GM19395 (cell line): Measurements from ENCODE around the gene NFIC.
"Not testable (repeated sequence)": the region's sequence is repeated elsewhere in the genome, so short reads cannot be mapped to it uniquely, and the experiment has no call there.

ENCODE experiments used
- ATAC-seq: cut with Tn5 transposase; IDR thresholded peaks from one replicate; pipeline ENCODE4 v1.9.1; 2021; ENCODE audit warnings: mild to moderate bottlenecking, moderate library complexity; ENCODE audit not compliant: unreplicated experiment

NFIC gene

DNA sequence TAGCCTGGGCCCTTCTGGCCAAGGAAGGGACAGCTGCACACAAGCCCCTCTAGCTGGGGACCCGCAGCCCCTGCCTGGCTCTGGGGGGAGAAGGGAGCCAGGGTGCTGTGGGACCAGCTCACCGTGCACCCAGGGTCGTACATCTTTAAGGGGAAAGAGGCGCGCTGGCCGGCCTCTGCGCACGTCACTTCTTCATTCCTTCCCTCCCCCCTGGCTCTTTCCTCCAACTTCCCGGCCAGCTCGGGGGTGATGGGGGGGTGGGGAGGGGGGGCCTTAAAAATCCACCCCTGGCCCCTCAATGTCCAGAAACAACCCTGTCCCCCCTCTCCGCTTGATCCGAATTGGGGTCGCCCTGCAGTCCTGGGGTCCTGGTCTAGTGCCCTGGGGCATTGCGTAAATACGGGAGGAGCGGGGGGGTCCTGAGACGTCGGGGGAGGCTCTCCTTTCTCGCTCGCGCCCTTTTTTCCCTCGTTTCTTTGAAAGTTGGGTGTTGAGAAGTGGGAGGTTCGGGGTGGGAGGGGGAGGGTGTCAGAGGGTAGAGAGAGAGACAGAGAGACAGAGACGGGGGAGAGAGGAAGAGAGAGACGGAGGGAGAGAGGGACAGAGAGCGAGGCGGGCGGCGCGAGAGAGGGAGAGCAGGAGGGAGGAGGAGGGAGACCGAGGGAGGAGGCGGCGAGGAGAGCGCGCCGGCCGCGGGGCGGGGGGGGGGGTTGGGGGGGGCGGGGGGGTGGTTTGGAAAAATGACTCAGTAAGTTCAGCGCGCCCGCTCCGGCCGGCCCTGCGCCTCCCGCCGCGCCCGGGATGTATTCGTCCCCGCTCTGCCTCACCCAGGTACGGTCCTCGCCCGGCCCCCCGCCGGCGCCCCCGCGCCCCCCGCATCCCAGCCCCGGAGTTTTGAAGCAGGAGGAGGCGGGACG is at the start of gene NFIC:
Gene NFIC (plus strand): TSS at position 748 of the 917 bp plus-strand sequence. CDS start 54 bp downstream, at position 802.
- no peak for ATAC-seq

DNA sequence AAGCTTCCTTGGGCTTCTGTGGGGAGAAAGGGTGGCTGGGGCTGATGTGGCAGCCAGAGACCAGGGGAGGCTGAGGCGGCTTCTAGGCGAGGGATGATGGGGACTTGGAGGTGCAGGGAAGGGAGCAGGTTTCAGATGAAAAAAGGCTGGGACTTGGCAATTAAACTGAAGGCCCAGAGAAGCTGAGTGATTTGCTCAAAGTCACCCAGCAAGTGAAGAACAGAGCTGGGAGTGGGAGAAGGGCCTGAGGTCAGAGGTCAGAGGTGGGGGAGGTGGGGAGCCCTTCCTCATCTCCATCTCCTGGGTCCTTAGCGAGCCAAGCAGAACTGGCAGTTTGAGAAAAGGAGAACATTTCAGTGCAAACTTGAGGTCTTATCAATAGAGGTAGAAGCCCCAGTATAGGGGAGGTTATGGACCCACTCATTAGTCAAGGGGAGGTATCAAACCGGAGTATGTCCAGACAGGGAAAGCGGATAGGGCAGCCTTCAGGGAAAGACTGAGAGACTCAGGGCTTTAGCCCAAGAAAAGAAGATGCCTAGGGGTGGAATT is 49.6 kb upstream of the NFIC start:
- ATAC-seq = no peak

DNA sequence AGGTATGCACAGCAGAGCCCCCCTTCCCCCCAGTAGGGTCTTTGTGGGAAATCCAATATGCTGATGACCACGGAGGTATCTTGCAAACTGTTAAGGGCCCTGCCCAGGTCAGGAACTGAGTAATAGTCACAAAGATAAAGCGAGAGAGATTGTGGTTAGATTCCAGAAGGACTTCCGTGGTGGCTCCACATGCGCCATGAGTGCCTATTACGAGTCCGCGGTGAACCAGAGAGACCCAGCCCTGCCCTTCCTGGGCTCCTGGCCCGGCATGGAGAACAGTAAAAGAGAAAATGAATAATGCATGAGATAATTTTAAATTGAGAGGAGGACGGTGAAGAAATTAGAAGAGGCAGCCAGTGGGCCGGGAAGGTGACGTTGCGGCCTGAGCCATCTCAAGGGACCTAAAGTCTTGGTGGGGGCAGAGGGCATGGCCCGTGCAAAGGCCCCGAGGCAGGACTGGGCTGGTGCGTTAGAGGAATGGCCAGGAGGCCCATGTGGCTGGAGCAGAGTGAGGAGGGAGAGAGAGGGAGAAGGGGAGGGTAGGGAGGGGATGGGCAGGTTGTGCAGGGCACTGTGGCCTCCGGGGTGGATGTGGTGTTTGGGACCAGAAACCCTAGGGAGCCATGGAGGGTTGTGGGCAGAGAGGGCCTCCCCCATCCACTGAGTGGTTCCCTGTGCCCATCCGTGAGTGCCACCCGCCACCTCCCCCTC is 46.6 kb upstream of the NFIC start:
- ATAC-seq = no peak

DNA sequence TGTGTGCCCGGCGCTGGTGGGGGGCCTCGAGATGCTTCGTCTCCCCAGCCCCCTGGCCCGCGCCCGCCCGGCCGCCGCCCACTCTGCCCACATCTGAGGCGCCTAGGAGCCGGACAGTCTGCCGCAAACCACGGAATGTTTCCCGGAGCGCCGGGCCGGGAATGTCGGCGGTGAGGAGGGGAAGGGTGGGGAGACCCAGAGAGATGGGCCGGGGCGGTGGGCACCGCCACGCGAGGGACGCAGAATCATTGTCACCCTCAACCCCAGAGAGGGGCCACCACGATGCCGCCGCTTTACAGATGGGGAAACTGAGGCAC is 46.1 kb upstream of the NFIC start:
- ATAC-seq = no peak

DNA sequence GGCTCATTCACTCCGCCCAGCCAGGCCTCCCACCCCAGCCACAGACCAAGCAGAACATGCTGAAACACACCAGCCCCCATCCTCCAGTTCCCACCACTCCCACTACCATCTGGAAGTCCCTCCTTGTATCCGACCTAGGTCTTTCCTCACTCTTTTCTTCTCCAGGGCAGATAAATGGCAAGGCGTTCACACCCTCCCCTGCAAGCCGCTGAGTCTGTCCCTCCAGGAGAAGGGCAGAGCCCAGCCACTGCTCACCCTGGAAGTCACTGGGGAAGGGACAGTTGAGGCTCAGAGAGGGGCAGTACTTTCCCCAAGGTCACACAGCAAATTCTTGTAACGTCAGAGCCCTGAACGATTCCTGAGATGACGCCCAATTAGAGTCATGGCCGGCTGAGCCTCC is 45.5 kb upstream of the NFIC start:
- ATAC-seq = no peak

DNA sequence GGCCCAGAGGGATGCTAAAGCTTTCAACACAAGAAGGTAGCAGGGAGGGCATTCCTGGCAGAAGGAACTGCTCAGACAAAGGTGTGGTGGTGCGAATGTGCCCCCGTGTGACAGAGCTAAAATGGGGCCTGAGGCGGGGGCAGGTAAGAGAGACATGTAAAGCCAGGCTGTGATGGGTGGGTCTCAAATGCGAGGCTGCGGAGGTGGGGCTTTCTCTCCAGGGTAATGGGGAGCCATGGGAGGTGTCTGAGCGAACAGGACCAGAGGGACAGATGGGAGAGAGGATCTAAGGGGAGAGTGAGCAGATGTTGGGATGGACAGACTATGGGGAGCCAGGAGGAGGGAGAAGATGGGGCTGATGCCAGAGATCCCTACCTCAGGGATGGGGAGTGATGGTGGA is 44.7 kb upstream of the NFIC start:
- ATAC-seq = no peak

DNA sequence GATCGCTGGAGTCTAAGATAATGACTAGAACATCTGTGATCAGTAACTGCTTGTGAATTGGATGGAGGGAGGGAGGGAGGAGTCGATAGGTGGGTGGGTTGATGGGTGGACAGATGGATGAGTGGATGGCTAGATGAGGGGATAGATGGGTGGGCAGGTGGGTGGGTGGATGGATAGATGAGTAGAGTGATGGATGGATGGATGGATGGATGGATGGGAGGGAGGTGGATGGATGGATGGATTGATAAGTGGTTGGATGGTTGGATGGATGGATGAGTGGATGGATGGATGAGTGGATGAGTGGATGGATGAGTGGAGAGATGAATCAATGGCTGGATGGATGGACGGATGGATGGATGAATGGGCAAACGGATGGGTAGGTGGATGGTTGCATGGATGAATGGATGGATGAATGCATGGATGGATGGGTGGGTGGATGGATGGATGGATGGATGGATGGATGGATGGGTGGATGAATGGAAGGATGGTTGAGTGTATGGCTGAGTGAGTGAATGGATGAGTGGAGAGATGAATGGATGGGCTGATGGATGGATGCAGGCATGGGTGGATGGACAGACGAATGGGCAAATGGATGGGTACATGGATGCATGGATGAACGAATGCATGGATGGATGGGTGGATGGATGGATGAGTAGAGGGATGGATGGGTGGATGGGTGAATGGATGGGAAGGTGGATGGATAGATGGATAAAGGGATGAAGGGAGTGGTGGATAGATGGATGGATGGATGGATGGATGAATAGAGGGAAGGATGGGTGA is 44.0 kb upstream of the NFIC start:
- ATAC-seq = no peak

DNA sequence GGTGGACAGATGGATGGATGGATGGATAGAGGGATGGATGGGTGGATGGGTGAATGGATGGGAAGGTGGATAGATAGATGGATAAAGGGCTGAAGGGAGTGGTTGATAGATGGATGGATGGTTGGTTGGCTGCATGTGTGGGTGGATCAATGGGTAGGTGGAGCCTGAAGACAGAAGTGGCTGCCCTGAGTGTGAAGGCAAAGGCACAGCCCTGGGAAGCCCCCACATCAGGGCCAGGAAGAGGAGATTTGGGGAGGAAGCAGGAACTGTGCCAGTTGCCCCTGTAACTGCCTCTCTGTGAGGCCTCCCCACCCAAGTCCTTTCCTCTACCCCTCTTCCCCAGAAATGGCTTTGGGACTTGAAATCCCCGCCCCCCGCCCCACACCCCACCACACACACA is 43.4 kb upstream of the NFIC start:
- ATAC-seq = no peak

DNA sequence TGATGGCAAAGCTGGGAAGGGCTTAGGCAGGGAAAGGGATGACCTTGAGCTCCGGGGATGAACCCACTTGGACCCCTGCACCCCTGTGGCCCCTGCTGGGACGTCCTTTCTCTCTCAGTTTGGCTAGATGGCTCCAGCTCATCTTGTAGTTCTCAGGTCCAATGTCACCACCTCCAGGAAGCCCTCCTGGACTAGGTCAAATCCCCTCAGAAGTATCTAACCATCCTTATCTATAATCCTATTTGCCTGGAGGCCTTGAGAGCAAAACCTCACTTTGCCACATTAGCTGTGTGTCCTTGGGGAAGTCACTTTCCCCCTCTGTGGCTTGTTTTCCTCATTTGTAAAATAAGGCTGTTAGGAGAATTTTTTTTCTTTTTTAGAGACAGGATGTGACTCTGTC is 42.7 kb upstream of the NFIC start:
- ATAC-seq = no peak

DNA sequence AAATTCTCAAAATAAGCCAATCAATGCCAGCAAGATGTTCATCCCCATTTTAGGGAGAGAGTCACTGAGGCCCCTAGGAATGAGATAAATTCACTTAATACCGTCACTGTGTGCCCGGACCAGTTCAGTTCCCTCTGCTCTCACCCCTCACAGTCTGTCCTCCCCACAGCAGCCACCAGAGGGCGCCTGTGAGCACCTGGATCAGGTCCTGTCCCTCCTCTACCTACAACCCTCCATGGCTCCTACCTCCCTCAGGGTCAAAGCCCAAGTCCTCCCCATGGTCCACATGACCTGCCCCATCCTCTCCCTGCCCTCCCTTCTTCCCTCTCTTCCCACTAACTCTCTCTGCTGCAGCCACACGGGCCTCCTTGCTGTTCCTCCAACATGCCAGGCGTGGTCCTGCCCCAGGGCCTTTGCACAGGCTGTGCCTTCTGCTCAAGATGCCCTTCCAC is 42.0 kb upstream of the NFIC start:
- no peak for ATAC-seq

DNA sequence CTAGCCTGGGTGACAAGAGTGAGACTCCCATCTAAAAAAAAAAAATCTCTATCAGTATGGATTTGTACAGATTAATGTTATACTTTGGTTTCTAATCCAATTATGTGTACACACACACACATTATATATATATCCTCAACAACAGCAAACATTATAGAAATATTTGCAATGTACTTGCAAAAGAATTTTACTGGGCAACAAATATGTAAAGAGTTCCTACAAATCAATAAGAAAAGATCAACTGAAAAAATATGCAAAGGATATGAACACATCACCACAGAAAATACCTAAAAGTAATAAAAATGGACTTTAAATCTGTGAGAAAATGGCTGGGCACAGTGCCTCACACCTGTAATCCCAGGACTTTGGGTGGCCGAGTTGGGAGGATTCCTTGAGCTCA is 40.9 kb upstream of the NFIC start:
- ATAC-seq = no peak

DNA sequence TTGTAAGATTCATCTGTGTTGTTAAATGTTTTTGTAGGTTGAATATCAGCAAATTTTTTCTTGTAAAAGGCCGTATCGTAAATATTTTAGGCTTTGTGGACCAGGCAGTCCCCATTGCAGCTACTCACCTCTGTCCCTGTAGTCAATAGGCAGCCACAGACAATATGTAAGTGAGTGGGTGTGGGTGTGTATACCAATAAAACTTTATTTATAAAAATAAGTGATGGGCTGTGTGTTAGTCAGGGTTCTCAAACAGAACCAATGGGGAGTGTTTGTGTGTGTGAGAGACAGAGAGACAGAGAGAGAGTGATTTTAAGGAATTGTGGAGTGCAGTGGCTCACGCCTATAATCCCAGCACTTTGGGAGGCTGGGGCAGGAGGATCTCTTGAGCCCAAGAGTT is 37.6 kb upstream of the NFIC start:
- ATAC-seq = no peak

DNA sequence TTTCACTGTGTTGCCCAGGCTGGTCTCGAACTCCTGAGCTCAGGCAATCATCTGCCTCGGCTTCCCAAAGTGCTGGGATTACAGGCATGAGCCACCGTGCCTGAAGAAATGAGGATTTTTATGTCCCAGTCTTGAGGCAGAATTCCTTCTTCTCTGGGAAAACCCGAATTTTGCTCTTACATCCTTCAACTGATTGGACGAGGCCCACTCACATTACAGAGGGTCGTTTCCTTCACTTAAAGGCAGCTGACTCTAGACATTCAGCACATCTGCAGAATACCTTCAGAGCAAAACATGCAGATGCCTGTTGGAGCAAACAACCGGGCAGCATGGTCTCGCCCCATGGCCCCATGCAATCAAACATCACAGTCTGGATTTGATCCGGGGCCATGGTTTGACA is 36.3 kb upstream of the NFIC start:
- no peak for ATAC-seq

DNA sequence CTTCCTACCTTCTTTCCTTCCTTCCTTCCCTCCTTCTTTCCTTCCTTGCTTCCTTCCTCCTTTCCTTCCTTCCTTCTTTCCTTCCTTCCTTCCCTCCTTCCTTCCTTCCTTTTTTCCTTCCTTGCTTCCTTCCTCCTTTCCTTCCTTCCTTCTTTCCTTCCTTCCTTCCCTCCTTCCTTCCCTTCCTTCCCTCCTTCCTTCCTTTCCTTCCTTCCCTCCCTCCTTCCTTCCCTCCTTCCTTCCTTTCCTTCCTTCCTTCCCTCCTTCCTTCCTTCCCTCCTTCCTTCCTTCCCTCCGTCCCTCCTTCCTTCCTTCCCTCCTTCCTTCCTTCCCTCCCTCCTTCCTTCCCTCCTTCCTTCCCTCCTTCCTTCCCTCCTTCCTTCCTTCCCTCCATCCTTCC is 34.2 kb upstream of the NFIC start:
- ATAC-seq = not testable (repeated sequence)

DNA sequence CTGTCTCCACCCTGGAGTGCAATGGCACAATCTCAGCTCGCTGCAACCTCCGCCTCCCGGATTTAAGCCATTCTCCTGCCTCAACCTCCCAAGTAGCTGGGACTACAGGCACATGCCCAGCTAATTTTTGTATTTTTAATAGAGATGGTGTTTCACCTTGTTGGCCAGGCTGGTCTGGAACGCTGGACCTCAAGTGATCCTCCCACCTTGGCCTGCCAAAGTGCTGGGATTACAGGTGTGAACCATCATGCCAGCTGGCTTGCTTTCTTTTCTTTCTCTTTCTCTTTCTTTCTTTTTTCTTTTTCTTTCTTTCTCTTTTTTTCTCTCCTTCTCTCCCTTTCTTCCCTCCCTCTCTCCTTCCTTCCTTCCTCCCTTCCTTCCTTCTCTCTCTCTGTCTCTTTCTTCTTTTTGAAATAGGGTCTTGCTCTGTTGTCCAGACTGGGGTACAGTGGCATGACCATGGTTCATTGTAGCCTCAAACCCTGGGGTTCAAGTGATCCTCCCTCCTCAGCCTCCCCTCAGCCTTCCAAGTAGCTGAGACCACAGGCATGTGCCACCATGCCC is 33.3 kb upstream of the NFIC start:
- ATAC-seq = no peak

DNA sequence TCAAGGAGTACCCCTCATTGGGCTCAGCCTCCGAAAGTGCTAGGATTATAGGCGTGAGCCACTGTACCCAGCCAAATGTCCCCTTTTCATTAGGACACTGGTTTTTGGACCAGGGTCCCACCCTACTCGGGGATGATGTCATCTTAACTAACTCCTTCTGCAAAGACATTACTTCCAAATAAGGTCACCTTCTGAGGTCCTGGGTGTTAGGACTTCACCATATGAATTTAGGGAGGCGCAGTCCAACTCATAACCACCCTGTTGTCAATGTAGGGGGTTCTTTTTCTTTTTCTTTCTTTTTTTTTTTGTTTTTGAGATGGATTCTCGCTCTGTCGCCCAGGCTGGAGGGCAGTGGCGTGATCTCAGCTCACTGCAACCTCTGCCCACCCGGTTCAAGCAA is 32.7 kb upstream of the NFIC start:
- no peak for ATAC-seq

DNA sequence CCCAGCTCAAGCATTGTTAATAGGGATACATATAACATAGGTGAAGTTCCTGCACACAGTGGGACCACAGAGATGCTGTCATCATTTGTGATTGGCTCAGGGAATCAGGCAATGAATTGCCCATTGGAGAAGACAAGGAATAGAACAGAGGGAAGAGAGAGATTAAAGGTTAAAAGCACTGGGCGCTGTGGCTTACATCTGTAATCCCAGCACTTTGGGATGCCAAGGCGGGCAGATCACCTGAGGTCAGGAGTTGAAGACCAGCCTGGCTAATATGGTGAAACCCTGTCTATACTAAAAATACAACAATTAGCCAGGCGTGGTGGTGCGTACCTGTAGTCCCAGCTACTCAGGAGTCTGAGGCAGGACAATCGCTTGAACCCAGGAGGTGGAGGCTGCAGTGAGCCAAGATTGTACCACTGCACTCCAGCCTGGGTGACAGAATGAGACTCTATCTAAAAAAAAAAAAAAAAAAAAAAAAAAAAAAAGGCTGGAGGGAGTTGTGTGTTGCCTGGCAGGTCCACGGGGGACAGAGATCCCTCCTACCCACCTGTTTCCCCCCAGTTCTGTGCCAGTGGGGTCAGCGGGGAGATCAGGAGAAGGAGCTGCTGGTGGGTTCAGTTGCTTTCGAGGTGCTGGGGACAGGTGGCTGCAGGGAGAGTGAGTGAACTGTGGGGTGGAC is 31.5 kb upstream of the NFIC start:
- not testable (repeated sequence) for ATAC-seq

DNA sequence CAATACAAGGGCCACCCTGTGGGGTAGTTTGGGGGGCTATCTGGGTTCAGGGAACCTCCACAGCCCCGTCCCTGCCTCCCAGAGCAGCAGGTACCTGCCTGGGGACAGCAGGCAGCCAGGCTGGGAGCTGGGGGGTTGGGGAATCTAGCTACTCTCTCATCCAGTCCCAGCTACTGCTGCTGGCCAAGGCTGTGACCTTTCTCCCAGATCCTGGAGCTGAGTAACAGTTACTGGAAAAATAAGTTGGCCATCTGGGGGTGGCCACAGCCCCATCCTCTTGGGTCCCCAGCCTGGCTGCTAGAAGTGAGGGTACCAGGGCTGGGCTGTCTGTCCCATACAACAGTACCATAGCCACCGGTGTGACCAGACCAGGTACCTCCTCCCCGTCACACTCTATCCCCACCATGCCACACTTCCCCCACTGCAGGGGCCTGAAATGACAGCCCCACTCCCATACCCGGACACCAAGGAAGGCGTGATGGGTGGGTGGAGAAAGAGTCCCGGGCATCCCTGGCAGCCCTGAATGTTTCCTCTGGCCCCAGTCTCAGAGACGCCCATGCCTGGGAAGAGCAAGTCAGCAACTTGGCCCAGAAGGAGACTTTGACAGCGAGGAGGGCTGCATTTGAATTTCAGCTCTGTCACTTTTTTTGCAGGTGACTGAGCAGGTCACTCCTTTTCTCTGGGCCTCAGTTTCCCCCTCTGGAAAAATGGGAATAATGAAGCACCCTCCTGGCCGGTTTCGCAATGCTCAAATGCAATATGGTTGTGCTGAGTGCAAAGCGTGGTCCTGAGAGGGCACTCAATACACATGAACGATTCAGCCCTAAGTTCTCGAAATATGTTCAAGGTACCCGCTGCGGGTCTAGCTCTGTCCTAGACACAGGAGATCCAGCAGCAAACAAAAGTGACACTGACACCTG is 30.7 kb upstream of the NFIC start:
- ATAC-seq = no peak

DNA sequence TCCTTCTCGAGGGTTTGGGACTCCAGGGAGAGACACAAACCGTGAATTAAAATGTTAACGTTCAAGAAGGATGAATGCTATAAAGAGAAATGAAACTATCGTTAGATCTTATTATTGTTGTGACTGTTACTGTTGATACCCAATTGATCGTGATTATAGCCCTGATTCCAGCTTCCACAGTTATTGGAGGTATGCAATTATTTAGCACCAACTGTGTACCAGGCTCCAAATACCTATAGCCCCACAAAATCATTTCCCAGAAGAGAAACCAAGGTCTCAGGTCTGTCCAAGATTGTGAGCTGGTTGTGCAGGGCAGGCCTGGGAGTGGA is 30.1 kb upstream of the NFIC start:
- no peak for ATAC-seq
